ENCODE data around the gene STK38. TPM values are rescaled to one million over a fixed set of nuclear protein-coding genes. Genes with fewer than 3 reads are reported as not detected.

The STK38 gene
- total and polyA plus RNA-seq, 9 of the 15 experiments (the other 6 are each of a cell fraction or from before 2014, with no cell fraction given) = 5.7 to 28.7 (median 19.5) TPM

GRCh38 chr6:36478051-36478526 lies 69.2 kb downstream of the STK38 start (continued):
- TF ChIP-seq CHD7 (IDR thresholded peaks at IDR 0.05; ENCODE audit: low read depth, low read length) (no peak), POU5F1 (IDR thresholded peaks at IDR 0.05; ENCODE audit: borderline replicate concordance, low read depth, low read length, partially characterized antibody) (no peak), GATAD2B (IDR thresholded peaks at IDR 0.05; ENCODE audit: borderline replicate concordance) (no peak), ZNF449 (CRISPR knock-in tag; IDR thresholded peaks at IDR 0.05) (no peak), NCOA6 (IDR thresholded peaks at IDR 0.05) (no peak), MXD1 (CRISPR knock-in tag; IDR thresholded peaks at IDR 0.05; ENCODE audit: borderline replicate concordance, poor library complexity, severe bottlenecking) (no peak), FOXJ3 (CRISPR knock-in tag; IDR thresholded peaks at IDR 0.05) (no peak), NELFE (IDR thresholded peaks at IDR 0.05; ENCODE audit: insufficient read depth, insufficient read length) (no peak), STAG1 (CRISPR knock-in tag; IDR thresholded peaks at IDR 0.05; ENCODE audit: borderline replicate concordance) (no peak), TCF7L2 (IDR thresholded peaks at IDR 0.05; ENCODE audit: low read depth, low read length) (no peak), COPS2 (conservative IDR thresholded peaks at IDR 0.05) (no peak), ZBTB8A (IDR thresholded peaks at IDR 0.05; ENCODE audit: partially characterized antibody) (no peak), CXXC5 (CRISPR knock-in tag; IDR thresholded peaks at IDR 0.05) (peak; percentile 38), SETDB1 (IDR thresholded peaks at IDR 0.05; ENCODE audit: low read length) (no peak), MYNN (IDR thresholded peaks at IDR 0.05) (peak; percentile 43; the same call in 1 of the 2 replicates), MYNN (CRISPR knock-in tag; IDR thresholded peaks at IDR 0.05) (no peak), ZZZ3 (IDR thresholded peaks at IDR 0.05) (no peak)

Data from K562 (cell line).